H9 (cell line): ENCODE data around the gene FBXO34. TPM values are rescaled to one million over a fixed set of nuclear protein-coding genes. Genes with fewer than 3 reads are reported as not detected.

ENCODE experiments used
- DNase-seq: peaks from one replicate; pipeline ENCODE4 v3.0.0-alpha.2; 2017
- H2AFZ ChIP-seq: one replicate; pipeline ENCODE4 v1.6.1; 2013; ENCODE audit warnings: mild to moderate bottlenecking, low read length, control low read depth, moderate library complexity
- H2AK5ac ChIP-seq: 2 replicates; pipeline ENCODE4 v1.6.1; 2013; ENCODE audit warnings: low read length, control low read depth, mixed read lengths; ENCODE audit not compliant: insufficient read length
- H2BK120ac ChIP-seq: one replicate; pipeline ENCODE4 v1.6.1; 2013; ENCODE audit warnings: low read depth, mild to moderate bottlenecking, low read length, control low read depth, inconsistent platforms; ENCODE audit not compliant: poor library complexity, severe bottlenecking
- H2BK12ac ChIP-seq: 2 replicates; pipeline ENCODE4 v1.6.1; 2013; ENCODE audit warnings: low read length, control low read depth, mixed read lengths, low read depth; ENCODE audit not compliant: insufficient read length
- H2BK15ac ChIP-seq: 2 replicates; pipeline ENCODE4 v1.6.1; 2013; ENCODE audit warnings: low read depth, low read length, control low read depth
- H2BK20ac ChIP-seq: one replicate; pipeline ENCODE4 v1.6.1; 2013; ENCODE audit warnings: low read depth, mild to moderate bottlenecking, low read length, control low read depth, inconsistent platforms; ENCODE audit not compliant: poor library complexity, severe bottlenecking
- H2BK5ac ChIP-seq: 2 replicates; pipeline ENCODE4 v1.6.1; 2013; ENCODE audit warnings: low read length, control low read depth, mixed read lengths; ENCODE audit not compliant: insufficient read length
- H3K14ac ChIP-seq: 2 replicates; pipeline ENCODE4 v1.6.1; 2013; ENCODE audit warnings: low read length, control low read depth; ENCODE audit not compliant: insufficient read depth
- H3K18ac ChIP-seq: 2 replicates; pipeline ENCODE4 v1.6.1; 2013; ENCODE audit warnings: low read depth, mild to moderate bottlenecking, mixed read lengths, low read length, control low read depth; ENCODE audit not compliant: insufficient read length
- H3K23ac ChIP-seq: 2 replicates; pipeline ENCODE4 v1.6.1; 2013; ENCODE audit warnings: low read length, control low read depth, mixed read lengths, low read depth; ENCODE audit not compliant: insufficient read length
- H3K23me2 ChIP-seq: 2 replicates; pipeline ENCODE4 v1.6.1; 2013; ENCODE audit warnings: low read depth, mild to moderate bottlenecking, mixed read lengths, low read length, control low read depth; ENCODE audit not compliant: insufficient read length, poor library complexity, severe bottlenecking
- H3K27ac ChIP-seq: 2 replicates; pipeline ENCODE4 v1.5.1; 2013; ENCODE audit warnings: low read length, control low read depth, mixed read lengths, low read depth; ENCODE audit not compliant: insufficient read length
- H3K27me3 ChIP-seq: 2 replicates; pipeline ENCODE4 v1.6.1; 2013; ENCODE audit warnings: low read length, control low read depth, inconsistent platforms; ENCODE audit not compliant: insufficient read depth
- H3K4ac ChIP-seq: 2 replicates; pipeline ENCODE4 v1.6.1; 2013; ENCODE audit warnings: low read depth, mild to moderate bottlenecking, control low read depth, inconsistent platforms, low read length, moderate library complexity
- H3K4me1 ChIP-seq: 2 replicates; pipeline ENCODE4 v1.6.1; 2013; ENCODE audit warnings: low read length, control low read depth, inconsistent platforms; ENCODE audit not compliant: insufficient read depth
- H3K4me2 ChIP-seq: 2 replicates; pipeline ENCODE4 v1.6.1; 2013; ENCODE audit warnings: low read length, control low read depth, mixed read lengths; ENCODE audit not compliant: insufficient read length, insufficient read depth
- H3K56ac ChIP-seq: 2 replicates; pipeline ENCODE4 v1.6.1; 2013; ENCODE audit warnings: low read depth, mild to moderate bottlenecking, mixed read lengths, low read length, control low read depth; ENCODE audit not compliant: insufficient read length
- H3K79me1 ChIP-seq: 2 replicates; pipeline ENCODE4 v1.6.1; 2013; ENCODE audit warnings: low read depth, mild to moderate bottlenecking, moderate library complexity, low read length, control low read depth, inconsistent platforms; ENCODE audit not compliant: insufficient read depth, poor library complexity, severe bottlenecking
- H3K79me2 ChIP-seq: 2 replicates; pipeline ENCODE4 v1.6.1; 2013; ENCODE audit warnings: low read length, control low read depth, inconsistent platforms; ENCODE audit not compliant: insufficient read depth
- H3K9ac ChIP-seq: 2 replicates; pipeline ENCODE4 v1.6.1; 2013; ENCODE audit warnings: low read length, control low read depth, mixed read lengths; ENCODE audit not compliant: insufficient read length; ENCODE audit errors: extremely low read depth
- H3K9me3 ChIP-seq: one replicate; pipeline ENCODE4 v1.6.1; 2013; ENCODE audit warnings: low read depth, low read length, inconsistent platforms; ENCODE audit not compliant: control insufficient read depth
- H3T11ph ChIP-seq: one replicate; pipeline ENCODE4 v1.6.1; 2013; ENCODE audit warnings: mild to moderate bottlenecking, low read length, control low read depth, inconsistent platforms
- H4K20me1 ChIP-seq: one replicate; pipeline ENCODE4 v1.6.1; 2013; ENCODE audit not compliant: control insufficient read depth, insufficient read length, insufficient read depth
- H4K5ac ChIP-seq: 2 replicates; pipeline ENCODE4 v1.6.1; 2013; ENCODE audit warnings: low read depth, mild to moderate bottlenecking, mixed read lengths, low read length, control low read depth; ENCODE audit not compliant: insufficient read length
- H4K8ac ChIP-seq: replicated peaks from 2 replicates; pipeline ENCODE4 v1.6.1; 2013; ENCODE audit warnings: low read length, control low read depth, mixed read lengths, low read depth; ENCODE audit not compliant: insufficient read length
- H4K91ac ChIP-seq: 2 replicates; pipeline ENCODE4 v1.6.1; 2013; ENCODE audit warnings: low read depth, mild to moderate bottlenecking, moderate library complexity, mixed read lengths, low read length, control low read depth; ENCODE audit not compliant: insufficient read length
- H3K27ac Mint-ChIP-seq, 3 experiments: 2 replicates in 2 of 3; 3 replicates in 1 of 3; pipeline ENCODE4 v1.8.0; 2020 to 2021; ENCODE audit warnings: mixed read lengths in 3 of 3, mild to moderate bottlenecking in 1 of 3, moderate library complexity in 1 of 3
- H3K27me3 Mint-ChIP-seq: 2 replicates; pipeline ENCODE4 v1.8.0; 2021; ENCODE audit warnings: low read depth, mild to moderate bottlenecking, moderate library complexity, mixed read lengths
- H3K36me3 Mint-ChIP-seq, 3 experiments: 2 replicates in 2 of 3; 3 replicates in 1 of 3; pipeline ENCODE4 v1.8.0; 2020 to 2021; ENCODE audit warnings: low read depth in 3 of 3, mixed read lengths in 3 of 3; ENCODE audit not compliant: insufficient read depth in 1 of 3
- H3K4me1 Mint-ChIP-seq, 2 experiments: 2 replicates each; pipeline ENCODE4 v1.8.0; 2020; ENCODE audit warnings: mixed read lengths in 2 of 2
- H3K4me3 Mint-ChIP-seq, 2 experiments: 2 replicates in 1 of 2; 3 replicates in 1 of 2; pipeline ENCODE4 v1.8.0; 2020 to 2021; ENCODE audit warnings: mild to moderate bottlenecking in 2 of 2, mixed read lengths in 2 of 2, moderate library complexity in 1 of 2
- H3K9me3 Mint-ChIP-seq, 2 experiments: 2 replicates in 1 of 2; 3 replicates in 1 of 2; pipeline ENCODE4 v1.8.0; 2020; ENCODE audit warnings: mild to moderate bottlenecking in 2 of 2, mixed read lengths in 2 of 2, moderate library complexity in 1 of 2
- WGBS: extraction: QIAGEN DNeasy Blood & Tissue Kit; methylation state at CpG from one replicate; pipeline ENCODE4 v1.1.7; 2013; ENCODE audit warnings: missing lambda C conversion rate, low lambda C conversion rate, mixed read lengths; ENCODE audit not compliant: insufficient read length; ENCODE audit errors: extremely low coverage; 5-methylcytosine and 5-hydroxymethylcytosine counted together
- total RNA-seq: library from RNA; stranded (reverse); gene quantifications from 2 replicates; pipeline ENCODE4 v1.2.1, GENCODE V29; 2021
- TF ChIP-seq, protein P1 (sequence below): fragments of 200-600 bp; sonication (generic); conservative IDR thresholded peaks from 3 replicates; pipeline ENCODE4 v1.8.0; 2021; ENCODE audit warnings: antibody characterized with exemption, mild to moderate bottlenecking

FBXO34 gene
- total RNA-seq, 1 experiment from 2014 or later: 12.0 TPM

DNA sequence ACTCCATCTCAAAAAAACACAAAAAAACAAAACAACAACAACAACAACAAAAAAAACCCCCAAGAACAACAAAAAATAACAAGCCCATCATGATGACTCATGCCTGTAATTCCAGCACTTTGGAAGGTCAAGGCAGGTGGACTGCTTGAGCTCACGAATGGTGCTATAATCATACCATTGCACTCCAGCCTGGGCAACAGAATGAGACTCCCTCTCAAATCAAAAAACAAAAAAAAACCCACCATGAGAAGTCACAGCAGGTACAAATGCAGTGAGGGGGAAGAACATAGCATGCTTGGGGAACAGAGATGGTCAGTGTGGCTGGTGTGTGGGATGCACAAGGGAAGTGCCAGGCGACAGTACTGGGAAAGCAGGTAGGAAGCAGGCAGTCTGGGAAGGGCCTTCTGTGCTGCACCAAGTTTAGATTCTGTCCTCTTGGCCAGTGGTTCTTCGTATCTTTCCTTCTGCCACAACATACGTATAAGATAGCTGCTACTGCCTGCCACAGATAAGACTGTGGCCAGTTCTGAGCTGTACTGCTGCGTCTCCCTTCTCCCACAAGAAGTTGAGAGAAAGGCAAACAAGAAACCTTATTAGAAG, 112.4 kb downstream of the FBXO34 start:
- H3K27ac Mint-ChIP-seq: peak overlapping the region in 1 of 3 experiments; percentile 28; a peak in 1 of 7 replicates
- DNase-seq: no peak
- H3K4me1 ChIP-seq: no peaks in the 10 kb centered on the region
- no peak overlapping the region for H2BK15ac ChIP-seq
- no peak overlapping the region for H3K27ac ChIP-seq
- H3K56ac ChIP-seq: no peak overlapping the region
- no peaks in the 10 kb centered on the region for H3K27me3 Mint-ChIP-seq
- no peak overlapping the region for H4K91ac ChIP-seq
- no peak overlapping the region for H3K4me3 Mint-ChIP-seq
- no peak overlapping the region for H2BK12ac ChIP-seq
- TF ChIP-seq, protein P1, sequence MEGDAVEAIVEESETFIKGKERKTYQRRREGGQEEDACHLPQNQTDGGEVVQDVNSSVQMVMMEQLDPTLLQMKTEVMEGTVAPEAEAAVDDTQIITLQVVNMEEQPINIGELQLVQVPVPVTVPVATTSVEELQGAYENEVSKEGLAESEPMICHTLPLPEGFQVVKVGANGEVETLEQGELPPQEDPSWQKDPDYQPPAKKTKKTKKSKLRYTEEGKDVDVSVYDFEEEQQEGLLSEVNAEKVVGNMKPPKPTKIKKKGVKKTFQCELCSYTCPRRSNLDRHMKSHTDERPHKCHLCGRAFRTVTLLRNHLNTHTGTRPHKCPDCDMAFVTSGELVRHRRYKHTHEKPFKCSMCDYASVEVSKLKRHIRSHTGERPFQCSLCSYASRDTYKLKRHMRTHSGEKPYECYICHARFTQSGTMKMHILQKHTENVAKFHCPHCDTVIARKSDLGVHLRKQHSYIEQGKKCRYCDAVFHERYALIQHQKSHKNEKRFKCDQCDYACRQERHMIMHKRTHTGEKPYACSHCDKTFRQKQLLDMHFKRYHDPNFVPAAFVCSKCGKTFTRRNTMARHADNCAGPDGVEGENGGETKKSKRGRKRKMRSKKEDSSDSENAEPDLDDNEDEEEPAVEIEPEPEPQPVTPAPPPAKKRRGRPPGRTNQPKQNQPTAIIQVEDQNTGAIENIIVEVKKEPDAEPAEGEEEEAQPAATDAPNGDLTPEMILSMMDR: no peak
- H3K18ac ChIP-seq: no peak overlapping the region
- no peak overlapping the region for H3K4me2 ChIP-seq
- H3T11ph ChIP-seq: no peak overlapping the region
- no peak overlapping the region for H2AFZ ChIP-seq
- H3K9me3 Mint-ChIP-seq: no peaks in the 10 kb centered on the region
- H3K4ac ChIP-seq: no peak overlapping the region
- no peak overlapping the region for H4K8ac ChIP-seq
- no peak overlapping the region for H2BK20ac ChIP-seq
- no peak overlapping the region for H3K9ac ChIP-seq
- H3K36me3 Mint-ChIP-seq: peaks cover 2 to 33% (median 24%) of the 10 kb centered on the region in 3 experiments; a peak in 6 of 7 replicates
- H3K79me1 ChIP-seq: no peaks in the 10 kb centered on the region
- no peak overlapping the region for H3K23ac ChIP-seq
- H3K27me3 ChIP-seq: no peaks in the 10 kb centered on the region
- no peaks in the 10 kb centered on the region for H3K9me3 ChIP-seq
- peaks cover 7 to 9% of the 10 kb centered on the region in 2 experiments for H3K4me1 Mint-ChIP-seq
- H3K14ac ChIP-seq: no peak overlapping the region
- no CpG with 5 or more reads among the region's 5 CpGs for WGBS
- no peak overlapping the region for H2BK5ac ChIP-seq
- no peaks in the 10 kb centered on the region for H3K23me2 ChIP-seq
- no peak overlapping the region for H2AK5ac ChIP-seq
- no peak overlapping the region for H2BK120ac ChIP-seq
- no peaks in the 10 kb centered on the region for H3K79me2 ChIP-seq
- H4K5ac ChIP-seq: no peak overlapping the region
- H4K20me1 ChIP-seq: no peaks in the 10 kb centered on the region
